ENCODE results near the gene MYO1D.
A peak's percentile ranks its signal among the peaks of the same experiment; 100 is the strongest.
"Not testable (repeated sequence)": the region's sequence is repeated elsewhere in the genome, so short reads cannot be mapped to it uniquely, and the experiment has no call there.

The MYO1D gene

DNA sequence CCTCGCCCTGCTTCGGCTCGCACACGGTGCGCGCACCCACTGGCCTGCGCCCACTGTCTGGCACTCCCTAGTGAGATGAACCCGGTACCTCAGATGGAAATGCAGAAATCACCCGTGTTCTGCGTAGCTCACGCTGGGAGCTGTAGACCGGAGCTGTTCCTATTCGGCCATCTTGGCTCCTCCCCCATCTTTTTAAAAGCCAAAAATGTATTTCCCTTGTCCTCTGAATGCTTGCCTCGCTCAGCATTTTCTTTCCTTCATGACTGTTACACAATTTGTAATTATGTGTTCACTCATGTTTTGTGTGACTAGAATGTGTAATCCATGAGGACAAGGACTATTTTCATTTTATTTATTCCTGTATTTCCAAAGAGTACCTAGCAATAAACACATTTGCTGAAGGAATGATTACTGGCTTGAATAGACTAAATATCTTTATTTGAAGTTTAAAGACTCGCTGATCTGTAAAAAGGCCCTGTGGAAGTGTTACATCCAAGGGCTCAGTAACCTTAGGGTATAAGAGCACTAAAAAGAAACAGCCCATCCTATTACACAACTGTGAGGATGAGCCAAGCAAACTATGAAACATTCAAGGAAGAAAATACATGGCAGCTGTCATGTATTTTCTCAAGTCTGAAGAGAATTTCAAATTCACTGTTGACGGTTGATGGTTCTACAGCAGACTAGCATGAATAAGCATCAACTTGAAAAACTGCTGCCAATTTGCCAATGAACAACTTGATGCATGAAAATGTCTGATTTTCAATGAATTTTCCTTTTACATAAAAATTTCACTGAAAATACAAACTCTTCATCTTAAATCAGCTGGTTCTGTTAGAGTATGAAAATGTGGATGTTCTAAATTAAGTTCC is 192.6 kb downstream of the MYO1D start:
- DNase-seq (ENCODE audit: low read depth, low spot score), result no peak

GRCh38 chr17:32673964-32674363 is 203.0 kb downstream of the MYO1D start:
- DNase-seq (ENCODE audit: low read depth, low spot score), result no peak

DNA sequence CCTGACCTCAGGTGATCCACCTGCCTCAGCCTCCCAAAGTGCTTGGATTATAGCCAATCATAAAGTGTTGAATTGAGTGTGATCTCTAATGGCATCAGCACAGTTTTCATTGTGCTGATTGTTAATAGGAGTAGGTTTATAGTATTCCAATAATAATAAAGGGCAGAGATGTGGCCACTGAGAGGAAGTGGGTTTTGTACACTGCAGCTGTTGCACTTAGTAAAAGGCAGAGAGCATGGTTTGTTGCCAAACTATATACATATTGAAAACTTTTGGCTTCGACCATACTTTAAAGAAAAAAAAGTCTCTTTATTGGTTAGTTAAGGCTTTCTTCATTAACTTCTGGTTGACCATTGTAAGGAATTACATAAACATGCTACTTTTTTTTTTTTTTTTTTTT is 204.2 kb downstream of the MYO1D start:
- no peak for DNase-seq (ENCODE audit: low read depth, low spot score)

GRCh38 chr17:32671896-32672295 is 205.0 kb downstream of the MYO1D start:
- no peak for DNase-seq (ENCODE audit: low read depth, low spot score)

DNA sequence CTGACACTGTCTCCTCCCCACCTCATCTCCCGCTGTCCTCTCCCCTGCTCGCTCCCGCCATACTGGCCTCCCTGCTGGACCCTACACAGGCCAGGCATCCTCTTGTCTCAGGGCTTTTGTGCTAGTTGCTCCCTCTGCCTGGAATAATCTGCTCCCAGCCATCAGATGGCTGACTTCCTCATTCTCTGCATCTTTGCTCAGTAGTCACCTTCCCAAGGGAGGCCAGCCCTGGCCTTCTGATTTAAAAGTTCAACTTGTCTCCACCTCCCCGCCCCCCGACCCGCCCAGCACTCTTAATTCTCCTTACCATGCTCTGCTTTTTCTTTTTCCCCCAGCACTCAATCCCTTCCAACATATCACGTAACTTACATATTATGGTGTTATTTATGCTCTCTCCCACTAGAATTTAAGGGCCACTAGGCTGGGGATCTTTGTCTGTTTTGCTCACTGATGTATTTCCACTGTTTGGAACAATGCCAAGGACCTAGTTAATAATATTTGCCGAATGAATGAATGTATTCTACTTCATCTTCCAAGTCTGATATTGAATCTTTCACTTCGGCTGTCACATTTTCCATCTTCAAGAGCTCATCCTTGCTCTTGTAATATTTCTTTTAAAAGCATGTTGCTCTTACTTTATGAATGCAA is 211.9 kb downstream of the MYO1D start:
- no peak for DNase-seq (ENCODE audit: low read depth, low spot score)

- DNase-seq (ENCODE audit: low read depth, low spot score), result no peak
Observed at GRCh38 chr17:32660496-32660985, 216.4 kb downstream of the MYO1D start.

GRCh38 chr17:32659419-32659842 is 217.5 kb downstream of the MYO1D start:
- peak; percentile 33 for DNase-seq (ENCODE audit: low read depth, low spot score)

GRCh38 chr17:32658470-32659418 is 218.2 kb downstream of the MYO1D start:
- no peak for DNase-seq (ENCODE audit: low read depth, low spot score)

- DNase-seq (ENCODE audit: low read depth, low spot score), result no peak
Observed at GRCh38 chr17:32656886-32657285, 220.0 kb downstream of the MYO1D start.

DNA sequence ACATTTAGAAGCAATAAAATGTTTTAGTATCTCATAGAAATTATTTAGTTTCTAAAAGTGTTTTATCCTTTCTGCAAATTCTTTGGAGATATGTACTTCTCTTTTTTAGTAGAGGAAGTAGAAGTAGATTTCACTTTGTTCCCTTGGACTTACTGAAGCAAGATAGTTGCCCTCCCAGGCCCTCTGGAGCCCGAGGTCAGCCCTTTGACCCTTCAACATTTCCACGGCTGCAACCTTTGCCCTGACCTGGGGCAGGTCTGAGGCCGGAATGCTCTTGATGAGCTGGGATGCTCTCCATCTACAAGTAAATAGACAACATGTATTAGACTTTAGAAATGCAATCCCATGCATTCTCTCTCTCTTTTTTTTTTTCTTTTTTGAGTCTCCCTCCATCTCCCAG is 222.6 kb downstream of the MYO1D start:
- no peak for DNase-seq (ENCODE audit: low read depth, low spot score)

DNA sequence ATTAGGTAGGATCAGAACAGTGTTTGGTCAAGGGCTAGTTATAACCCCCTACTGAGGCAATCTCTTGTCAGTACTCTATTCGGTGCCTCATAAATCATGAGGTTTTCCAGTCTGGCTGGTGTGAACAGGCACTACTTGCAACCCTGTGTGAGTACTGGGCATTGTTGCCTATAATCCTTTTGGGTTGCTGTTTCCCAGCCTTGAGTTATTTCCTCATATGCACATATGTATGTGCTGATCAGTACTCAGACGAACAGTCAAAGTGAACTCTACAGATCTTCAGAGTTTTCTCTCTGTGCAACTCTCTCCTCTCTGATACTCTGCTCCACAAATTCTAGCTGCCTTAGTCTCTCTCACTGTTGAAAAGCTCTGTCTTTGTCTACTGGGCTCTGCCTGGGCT is 225.8 kb downstream of the MYO1D start:
- DNase-seq (ENCODE audit: low read depth, low spot score), result no peak

GRCh38 chr17:32648450-32648849 is 228.5 kb downstream of the MYO1D start:
- DNase-seq (ENCODE audit: low read depth, low spot score), result no peak

- DNase-seq (ENCODE audit: low read depth, low spot score), result no peak
Observed at GRCh38 chr17:32646941-32647340, 230.0 kb downstream of the MYO1D start.

DNA sequence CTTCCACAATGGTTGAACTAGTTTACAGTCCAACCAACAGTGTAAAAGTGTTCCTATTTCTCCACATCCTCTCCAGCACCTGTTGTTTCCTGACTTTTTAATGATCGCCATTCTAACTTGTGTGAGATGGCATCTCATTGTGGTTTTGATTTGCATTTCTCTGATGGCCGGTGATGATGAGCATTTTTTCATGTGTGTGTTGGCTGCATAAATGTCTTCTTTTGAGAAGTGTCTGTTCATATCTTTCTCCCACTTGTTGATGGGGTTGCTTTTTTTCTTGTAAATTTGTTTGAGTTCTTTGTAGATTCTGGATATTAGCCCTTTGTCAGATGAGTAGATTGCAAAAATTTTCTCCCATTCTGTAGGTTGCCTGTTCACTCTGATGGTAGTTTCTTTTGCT is 235.4 kb downstream of the MYO1D start:
- not testable (repeated sequence) for DNase-seq (ENCODE audit: low read depth, low spot score)

- DNase-seq (ENCODE audit: low read depth, low spot score), result no peak
Observed at GRCh38 chr17:32636598-32637218, 240.2 kb downstream of the MYO1D start.

DNA sequence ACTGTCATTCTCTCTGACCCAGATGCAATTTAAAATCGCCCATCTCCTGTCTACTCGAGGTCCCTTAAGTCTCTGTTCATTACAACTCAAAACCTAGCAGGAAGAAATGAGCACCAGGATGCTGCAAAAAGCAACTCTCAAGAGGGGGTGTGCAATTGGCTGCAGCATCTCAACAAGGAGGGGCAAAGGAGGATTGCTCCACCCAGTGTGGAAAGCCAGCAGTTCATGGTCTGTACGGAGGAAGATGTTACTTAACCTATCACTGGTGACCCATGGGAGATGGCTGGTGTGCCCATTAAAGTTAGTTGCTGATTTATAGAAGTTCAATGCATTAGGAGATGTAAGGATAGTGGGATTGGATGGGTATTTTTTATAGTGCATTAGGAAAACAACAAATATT is 242.8 kb downstream of the MYO1D start:
- no peak for DNase-seq (ENCODE audit: low read depth, low spot score)

DNA sequence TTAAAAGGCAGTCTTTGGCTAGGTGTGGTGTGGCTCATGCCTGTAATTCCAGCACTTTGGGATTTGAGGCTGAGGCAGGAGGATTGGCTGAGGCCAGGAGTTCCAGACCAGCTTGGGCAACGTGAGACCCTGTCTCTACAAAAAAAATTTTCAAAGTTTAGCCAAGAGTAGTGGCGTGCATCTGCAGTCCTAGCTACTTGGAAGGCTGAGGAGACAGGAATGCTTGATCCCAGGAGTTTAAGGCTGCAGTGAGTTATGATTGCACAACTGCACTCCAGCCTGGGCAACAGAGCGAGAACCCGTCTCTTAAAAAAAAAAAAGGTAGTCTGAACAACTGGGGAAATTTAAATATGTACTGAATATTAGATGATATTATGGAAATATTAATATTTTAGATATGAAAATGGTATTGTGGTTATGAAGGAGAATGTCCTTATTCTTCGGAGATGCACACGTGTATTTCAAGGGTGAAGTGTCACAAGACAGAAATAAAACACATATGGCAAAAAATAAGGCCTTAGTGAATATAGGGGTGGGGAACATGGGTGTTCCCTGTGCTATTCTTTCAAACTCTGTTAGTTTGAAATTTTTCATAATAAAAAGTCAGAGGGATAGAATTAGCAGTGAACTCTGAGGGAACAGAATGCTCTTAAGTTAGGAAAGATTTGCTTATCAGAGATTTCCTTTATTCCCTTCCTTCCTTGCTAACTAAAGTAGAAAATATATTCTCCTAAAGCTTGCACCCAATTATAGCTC is 245.4 kb downstream of the MYO1D start:
- no peak for DNase-seq (ENCODE audit: low read depth, low spot score)

- no peak for DNase-seq (ENCODE audit: low read depth, low spot score)
Observed at GRCh38 chr17:32629563-32630190, 247.2 kb downstream of the MYO1D start.

DNA sequence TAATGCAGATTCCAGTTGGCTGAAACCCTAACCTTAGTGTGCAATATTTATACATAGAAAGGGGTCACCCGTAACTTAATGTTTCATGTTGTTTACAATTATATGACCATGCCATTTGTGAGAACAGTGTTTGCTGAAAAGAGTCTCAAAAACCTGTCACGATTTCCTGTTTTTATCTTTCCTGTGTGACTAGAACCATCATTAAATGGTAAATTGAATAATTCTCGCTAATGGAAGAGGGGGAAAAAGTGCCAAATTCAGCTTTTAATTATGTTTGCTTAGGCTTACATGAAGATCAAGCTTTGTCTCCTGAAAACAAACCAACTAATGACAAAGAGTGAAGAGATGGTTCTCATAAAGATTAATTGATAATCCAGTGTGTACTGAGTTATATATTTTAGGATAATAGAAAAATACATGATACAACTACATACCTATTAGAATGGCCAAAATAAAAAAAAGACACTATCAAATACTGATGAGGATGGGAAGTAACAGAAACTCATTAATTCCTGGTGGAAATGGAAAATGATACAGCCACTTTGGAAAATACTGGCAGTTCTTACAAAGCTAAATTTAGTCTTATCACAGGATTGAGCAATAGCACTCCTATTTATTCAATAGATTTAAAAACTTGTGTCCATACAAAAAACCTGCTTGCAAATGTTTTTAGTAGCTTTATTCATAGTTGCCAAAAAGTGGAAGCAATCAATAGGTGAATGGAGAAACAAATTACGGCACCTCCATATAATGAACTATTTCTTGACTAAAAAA is 248.5 kb downstream of the MYO1D start:
- DNase-seq (ENCODE audit: low read depth, low spot score), result no peak
